ENCODE data around the gene GNAZ.

GNAZ gene

DNA sequence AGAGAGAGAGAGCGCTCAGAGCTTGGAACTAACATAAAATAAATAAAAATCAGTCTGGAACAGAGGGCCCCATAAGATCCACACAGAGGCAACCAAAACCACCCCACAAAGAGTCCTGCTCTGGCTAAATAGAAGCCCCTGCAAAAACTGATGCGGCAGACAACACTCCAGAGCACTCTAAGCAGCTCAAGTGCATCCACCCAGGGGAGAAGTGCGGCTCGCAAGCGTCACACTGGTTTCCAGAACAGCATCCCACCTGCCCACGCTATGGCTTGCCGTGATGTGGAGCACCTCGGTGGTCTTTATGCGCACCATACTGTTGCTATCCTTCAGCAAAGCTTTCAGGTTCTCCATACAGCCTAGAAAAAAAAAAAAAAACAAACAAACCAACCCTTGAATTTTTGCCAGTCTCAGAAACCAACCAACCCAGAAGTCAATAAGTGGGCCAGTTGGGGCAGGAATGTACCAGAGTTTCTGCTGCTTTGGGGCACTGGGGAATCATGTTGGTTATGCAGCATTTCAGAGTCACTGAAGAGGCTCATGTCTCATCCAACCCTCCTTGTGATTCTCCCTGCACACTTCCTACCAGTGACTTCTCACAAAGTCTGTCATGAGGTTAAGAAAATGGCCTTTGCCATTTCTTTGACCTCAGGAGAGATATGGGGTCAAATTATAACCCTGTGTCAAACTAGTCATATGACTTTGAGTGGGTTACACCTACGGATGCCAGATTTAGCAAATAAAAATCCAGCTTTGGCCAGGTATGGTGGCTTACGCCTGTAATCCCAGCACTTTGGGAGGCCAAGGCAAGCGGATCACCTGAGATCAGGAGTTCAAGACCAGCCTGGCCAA lies 68.5 kb downstream of the GNAZ start:
- H3K36me3 ChIP-seq (ENCODE audit: control insufficient read depth in 2 of 2, insufficient read depth in 2 of 2, low read length in 2 of 2), result no peaks in the 10 kb centered on the region
- no peak overlapping the region for H3K9ac ChIP-seq (ENCODE audit: low read depth in 1 of 2, low read length in 2 of 2)
- H3K27ac ChIP-seq (ENCODE audit: low read depth in 2 of 2, low read length in 2 of 2), result peak overlapping the region in 1 of 2 donors; percentile 58
- no peaks in the 10 kb centered on the region for H3K9me3 ChIP-seq (ENCODE audit: control insufficient read depth in 2 of 2, low read length in 2 of 2)
- no peak overlapping the region for H3K4me3 ChIP-seq (ENCODE audit: low read length in 2 of 2)
- H3K4me1 ChIP-seq (ENCODE audit: control insufficient read depth in 2 of 2, insufficient read depth in 2 of 2, low read length in 2 of 2), result peaks cover 17 to 20% of the 10 kb centered on the region in 2 donors
- H3K27me3 ChIP-seq (ENCODE audit: control insufficient read depth in 2 of 2, insufficient read depth in 2 of 2, low read length in 2 of 2), result no peaks in the 10 kb centered on the region

- H3K9me3 ChIP-seq (ENCODE audit: control insufficient read depth in 2 of 2, low read length in 2 of 2), result no peaks in the 10 kb centered on the region
- peaks cover 22 to 30% of the 10 kb centered on the region in 2 donors for H3K4me1 ChIP-seq (ENCODE audit: control insufficient read depth in 2 of 2, insufficient read depth in 2 of 2, low read length in 2 of 2)
- H3K4me3 ChIP-seq (ENCODE audit: low read length in 2 of 2), result no peak overlapping the region
Observed at GRCh38 chr22:23140385-23140784, 70.1 kb downstream of the GNAZ start.

DNA sequence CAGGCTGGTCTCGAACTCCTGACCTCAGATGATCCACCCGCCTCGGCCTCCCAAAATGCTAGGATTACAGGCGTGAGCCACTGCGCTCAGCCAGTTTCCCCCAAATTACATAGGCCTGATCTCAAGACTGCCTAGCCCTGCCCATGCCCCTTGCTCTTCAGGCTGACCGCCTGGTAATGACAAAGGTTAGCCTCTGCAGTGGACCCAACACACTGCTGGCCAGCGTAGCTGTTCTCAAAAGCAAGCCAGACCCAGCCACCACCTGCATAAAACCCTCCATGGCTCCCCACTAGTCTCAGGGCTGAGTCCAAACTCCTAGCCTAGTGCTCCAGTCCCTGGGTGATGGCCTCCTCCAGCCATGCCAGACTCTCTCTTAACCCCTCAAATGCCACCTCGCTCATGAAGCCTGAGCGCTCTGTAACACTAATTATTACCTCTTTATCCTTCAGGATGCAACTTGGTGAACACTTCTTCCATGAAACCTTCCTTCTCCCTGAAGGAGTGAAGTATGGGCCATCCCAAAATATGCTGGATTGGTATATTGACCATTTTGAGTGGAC lies 72.3 kb downstream of the GNAZ start:
- no peaks in the 10 kb centered on the region for H3K27me3 ChIP-seq (ENCODE audit: control insufficient read depth in 2 of 2, insufficient read depth in 2 of 2, low read length in 2 of 2)
- no peaks in the 10 kb centered on the region for H3K9me3 ChIP-seq (ENCODE audit: control insufficient read depth in 2 of 2, low read length in 2 of 2)
- H3K4me3 ChIP-seq (ENCODE audit: low read length in 2 of 2), result peak overlapping the region; percentile 60 to 65
- peak overlapping the region; percentile 88 to 93 for H3K27ac ChIP-seq (ENCODE audit: low read depth in 2 of 2, low read length in 2 of 2)
- H3K9ac ChIP-seq (ENCODE audit: low read depth in 1 of 2, low read length in 2 of 2), result peak overlapping the region in 1 of 2 donors; percentile 67
- H3K36me3 ChIP-seq (ENCODE audit: control insufficient read depth in 2 of 2, insufficient read depth in 2 of 2, low read length in 2 of 2), result no peaks in the 10 kb centered on the region
- peaks cover 22 to 31% of the 10 kb centered on the region in 2 donors for H3K4me1 ChIP-seq (ENCODE audit: control insufficient read depth in 2 of 2, insufficient read depth in 2 of 2, low read length in 2 of 2)

More at GRCh38 chr22:23140385-23140784, 70.1 kb downstream of the GNAZ start:
- H3K36me3 ChIP-seq (ENCODE audit: control insufficient read depth in 2 of 2, insufficient read depth in 2 of 2, low read length in 2 of 2), result no peaks in the 10 kb centered on the region
- no peaks in the 10 kb centered on the region for H3K27me3 ChIP-seq (ENCODE audit: control insufficient read depth in 2 of 2, insufficient read depth in 2 of 2, low read length in 2 of 2)
- H3K9ac ChIP-seq (ENCODE audit: low read depth in 1 of 2, low read length in 2 of 2), result no peak overlapping the region
- no peak overlapping the region for H3K27ac ChIP-seq (ENCODE audit: low read depth in 2 of 2, low read length in 2 of 2)

- Histone ChIP-seq H3K36me3 (ENCODE audit: control insufficient read depth in 2 of 2, insufficient read depth in 2 of 2, low read length in 2 of 2) (no peaks in the 10 kb centered on the region), H3K27ac (ENCODE audit: low read depth in 2 of 2, low read length in 2 of 2) (peak overlapping the region; percentile 88 to 93), H3K27me3 (ENCODE audit: control insufficient read depth in 2 of 2, insufficient read depth in 2 of 2, low read length in 2 of 2) (no peaks in the 10 kb centered on the region), H3K9me3 (ENCODE audit: control insufficient read depth in 2 of 2, low read length in 2 of 2) (no peaks in the 10 kb centered on the region), H3K4me3 (ENCODE audit: low read length in 2 of 2) (no peak overlapping the region), H3K9ac (ENCODE audit: low read depth in 1 of 2, low read length in 2 of 2) (no peak overlapping the region), H3K4me1 (ENCODE audit: control insufficient read depth in 2 of 2, insufficient read depth in 2 of 2, low read length in 2 of 2) (peaks cover 22 to 31% of the 10 kb centered on the region in 2 donors)
Observed at GRCh38 chr22:23143119-23143518, 72.8 kb downstream of the GNAZ start.

DNA sequence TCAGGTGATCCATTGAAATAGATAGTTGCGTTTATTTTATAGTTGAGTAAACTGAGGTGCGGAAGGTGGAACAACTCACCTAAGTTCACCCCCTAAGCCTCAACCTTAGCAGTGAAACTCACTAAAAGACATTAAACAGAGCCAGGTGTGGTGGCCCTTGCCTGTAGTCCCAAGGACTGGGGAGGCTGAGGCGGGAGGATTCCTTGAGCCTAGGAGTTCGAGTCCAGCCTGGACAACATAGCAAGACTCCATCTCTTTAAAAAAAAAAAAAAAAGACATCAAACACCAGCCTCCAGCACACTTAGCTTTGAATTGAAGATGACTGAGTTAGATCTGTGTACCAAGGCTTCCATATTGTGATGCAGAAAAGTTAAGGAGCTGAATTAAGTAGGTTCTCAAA lies 74.1 kb downstream of the GNAZ start:
- Histone ChIP-seq H3K27ac (ENCODE audit: low read depth in 2 of 2, low read length in 2 of 2) (peak overlapping the region; percentile 65 to 67), H3K9ac (ENCODE audit: low read depth in 1 of 2, low read length in 2 of 2) (peak overlapping the region; percentile 23 to 26)

DNA sequence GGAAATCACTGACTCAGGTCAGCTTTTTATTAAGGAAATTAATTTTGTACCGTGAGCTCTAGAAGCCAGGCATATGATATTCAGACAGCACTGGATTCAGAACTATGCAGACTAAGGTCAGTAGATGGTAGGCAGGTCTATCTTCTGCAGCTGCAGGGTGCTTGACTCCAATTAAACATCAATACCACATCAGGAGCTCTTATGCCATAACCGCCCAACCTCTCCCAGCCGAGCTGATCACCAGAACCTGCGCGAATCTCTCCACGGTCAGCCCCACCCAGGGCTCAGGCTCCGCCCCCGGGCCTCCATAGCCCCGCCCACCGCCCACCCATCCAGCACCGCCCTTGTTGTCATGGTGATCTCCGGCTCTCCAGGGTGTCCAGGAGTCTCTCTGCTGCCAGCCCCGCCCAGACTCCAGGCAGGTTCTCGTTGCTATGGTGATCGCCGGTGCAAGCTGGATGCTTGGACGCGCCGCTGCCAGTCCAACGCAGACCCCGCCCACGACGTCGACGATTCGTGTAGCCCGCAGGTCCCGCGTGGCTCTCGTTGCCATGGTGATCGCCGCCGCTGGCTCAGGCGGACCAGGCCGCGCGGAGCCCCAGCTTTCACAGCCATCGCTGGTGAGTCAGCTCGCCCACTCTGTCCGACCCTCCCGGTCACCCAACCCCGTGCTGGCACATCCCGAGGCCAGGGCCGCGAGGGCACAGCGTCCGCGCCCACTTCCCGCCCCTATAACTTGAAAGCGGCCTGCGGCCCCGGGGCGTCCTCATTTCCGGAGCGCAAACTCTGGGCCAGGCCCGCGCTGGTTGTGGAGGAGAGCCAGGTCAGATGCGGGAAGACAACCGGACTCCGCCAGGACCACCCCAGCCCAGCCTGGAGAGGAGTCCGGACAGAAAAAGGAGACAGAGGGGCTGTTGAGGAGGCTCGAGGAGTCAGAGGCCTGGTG lies 74.9 kb downstream of the GNAZ start, which contains the start of gene RAB36:
TSS of gene RAB36 (plus strand) at position 546 of the 946 bp plus-strand sequence. CDS start 1,140 bp downstream, outside the sequence.
- Histone ChIP-seq H3K9ac (ENCODE audit: low read depth in 1 of 2, low read length in 2 of 2) (peak within 1 kb of the TSS; percentile 26 to 53), H3K4me1 (ENCODE audit: control insufficient read depth in 2 of 2, insufficient read depth in 2 of 2, low read length in 2 of 2) (peaks cover 19 to 29% of the 10 kb centered on the region in 2 donors), H3K27me3 (ENCODE audit: control insufficient read depth in 2 of 2, insufficient read depth in 2 of 2, low read length in 2 of 2) (no peaks in the 10 kb centered on the region), H3K4me3 (ENCODE audit: low read length in 2 of 2) (peak within 1 kb of the TSS; percentile 56 to 70), H3K9me3 (ENCODE audit: control insufficient read depth in 2 of 2, low read length in 2 of 2) (no peaks in the 10 kb centered on the region), H3K36me3 (ENCODE audit: control insufficient read depth in 2 of 2, insufficient read depth in 2 of 2, low read length in 2 of 2) (no peaks in the 10 kb centered on the region), H3K27ac (ENCODE audit: low read depth in 2 of 2, low read length in 2 of 2) (peak within 1 kb of the TSS; percentile 65 to 67)

More for the DNA sequence above, 74.1 kb downstream of the GNAZ start:
- Histone ChIP-seq H3K36me3 (ENCODE audit: control insufficient read depth in 2 of 2, insufficient read depth in 2 of 2, low read length in 2 of 2) (no peaks in the 10 kb centered on the region), H3K4me3 (ENCODE audit: low read length in 2 of 2) (peak overlapping the region; percentile 37 to 70), H3K9me3 (ENCODE audit: control insufficient read depth in 2 of 2, low read length in 2 of 2) (no peaks in the 10 kb centered on the region), H3K4me1 (ENCODE audit: control insufficient read depth in 2 of 2, insufficient read depth in 2 of 2, low read length in 2 of 2) (peaks cover 19 to 29% of the 10 kb centered on the region in 2 donors), H3K27me3 (ENCODE audit: control insufficient read depth in 2 of 2, insufficient read depth in 2 of 2, low read length in 2 of 2) (no peaks in the 10 kb centered on the region)

- H3K27ac ChIP-seq (ENCODE audit: low read depth in 2 of 2, low read length in 2 of 2), result peak overlapping the region; percentile 35 to 65
- peak overlapping the region; percentile 56 to 64 for H3K4me3 ChIP-seq (ENCODE audit: low read length in 2 of 2)
- peaks cover 19 to 29% of the 10 kb centered on the region in 2 donors for H3K4me1 ChIP-seq (ENCODE audit: control insufficient read depth in 2 of 2, insufficient read depth in 2 of 2, low read length in 2 of 2)
- no peaks in the 10 kb centered on the region for H3K9me3 ChIP-seq (ENCODE audit: control insufficient read depth in 2 of 2, low read length in 2 of 2)
- no peaks in the 10 kb centered on the region for H3K27me3 ChIP-seq (ENCODE audit: control insufficient read depth in 2 of 2, insufficient read depth in 2 of 2, low read length in 2 of 2)
- peak overlapping the region in 1 of 2 donors; percentile 53 for H3K9ac ChIP-seq (ENCODE audit: low read depth in 1 of 2, low read length in 2 of 2)
- H3K36me3 ChIP-seq (ENCODE audit: control insufficient read depth in 2 of 2, insufficient read depth in 2 of 2, low read length in 2 of 2), result no peaks in the 10 kb centered on the region
Observed at GRCh38 chr22:23145878-23146470, 75.7 kb downstream of the GNAZ start.

DNA sequence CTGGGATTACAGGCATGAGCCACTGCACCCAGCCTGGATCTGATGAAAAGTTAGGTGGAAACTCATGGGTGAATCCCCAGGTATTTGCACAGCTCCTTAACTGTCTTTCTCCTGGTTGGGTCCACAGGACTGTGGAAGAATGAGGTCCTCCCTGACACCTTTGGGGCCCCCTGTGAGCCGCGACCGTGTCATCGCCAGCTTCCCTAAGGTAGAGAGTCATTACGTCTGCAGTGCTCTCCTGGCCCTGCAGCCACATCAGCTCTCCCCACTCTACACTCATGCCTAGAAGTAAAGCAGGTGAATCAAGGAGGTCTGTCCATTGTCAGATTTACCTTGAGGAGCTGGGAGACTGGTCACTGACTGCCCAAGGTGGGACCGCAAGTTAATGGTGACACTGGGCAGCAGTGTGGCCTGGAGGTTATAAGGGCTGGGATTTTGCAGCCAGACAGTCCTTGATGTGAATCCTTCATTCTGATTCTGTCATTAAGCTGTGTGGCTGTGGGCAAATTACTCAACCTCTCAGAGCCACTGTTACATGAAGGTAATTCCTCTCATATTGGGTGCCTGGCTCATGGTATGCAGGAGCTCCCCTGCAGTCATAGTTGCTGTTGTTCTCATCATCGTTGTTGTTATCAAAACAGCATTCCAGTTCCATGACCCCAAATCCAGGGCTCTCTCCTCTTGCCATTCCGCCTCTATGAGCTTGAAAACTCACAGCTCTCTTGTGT lies 76.3 kb downstream of the GNAZ start:
- Histone ChIP-seq H3K4me1 (ENCODE audit: control insufficient read depth in 2 of 2, insufficient read depth in 2 of 2, low read length in 2 of 2) (peaks cover 14 to 24% of the 10 kb centered on the region in 2 donors), H3K27me3 (ENCODE audit: control insufficient read depth in 2 of 2, insufficient read depth in 2 of 2, low read length in 2 of 2) (no peaks in the 10 kb centered on the region), H3K36me3 (ENCODE audit: control insufficient read depth in 2 of 2, insufficient read depth in 2 of 2, low read length in 2 of 2) (no peaks in the 10 kb centered on the region), H3K9me3 (ENCODE audit: control insufficient read depth in 2 of 2, low read length in 2 of 2) (no peaks in the 10 kb centered on the region), H3K27ac (ENCODE audit: low read depth in 2 of 2, low read length in 2 of 2) (no peak overlapping the region), H3K4me3 (ENCODE audit: low read length in 2 of 2) (no peak overlapping the region), H3K9ac (ENCODE audit: low read depth in 1 of 2, low read length in 2 of 2) (no peak overlapping the region)
